Measurements from ENCODE around the gene AFAP1.

The AFAP1 gene

DNA sequence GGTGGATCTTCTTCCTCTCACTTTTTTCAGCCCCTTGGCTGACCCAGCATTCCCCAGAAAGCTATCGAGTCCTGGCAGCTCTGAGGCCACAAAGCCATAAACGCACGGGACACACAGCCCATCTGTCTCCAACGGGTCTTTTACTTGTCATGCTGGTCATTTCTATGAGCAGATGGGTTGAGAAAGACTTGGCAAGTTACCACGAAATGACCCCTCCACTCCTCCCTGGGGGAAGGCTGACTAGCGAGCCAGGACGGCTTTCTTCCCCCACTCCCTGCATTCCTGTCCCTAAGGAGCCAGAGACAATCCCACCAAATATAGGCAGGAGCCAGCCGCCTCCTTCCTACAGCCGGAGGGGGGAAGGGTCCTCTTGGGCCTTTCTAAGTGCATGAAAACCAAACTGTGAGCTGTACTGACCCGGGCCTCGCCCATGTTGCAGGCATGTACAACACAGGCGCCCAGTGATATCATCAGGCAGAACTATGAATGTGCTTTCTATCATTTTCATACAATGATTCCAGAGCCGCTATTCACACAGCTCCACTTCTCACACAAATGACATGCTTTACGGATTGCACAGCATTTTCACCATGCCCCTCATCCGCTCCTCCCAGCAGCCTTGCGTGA lies 28.6 kb downstream of the AFAP1 start:
- DNase-seq = no peak

GRCh38 chr4:7910263-7910896 lies 29.3 kb downstream of the AFAP1 start:
- DNase-seq = no peak

- no peak for DNase-seq
These were observed 30.0 kb downstream of the AFAP1 start for GRCh38 chr4:7909463-7910262.

GRCh38 chr4:7908668-7909067 lies 31.0 kb downstream of the AFAP1 start:
- DNase-seq = no peak

DNA sequence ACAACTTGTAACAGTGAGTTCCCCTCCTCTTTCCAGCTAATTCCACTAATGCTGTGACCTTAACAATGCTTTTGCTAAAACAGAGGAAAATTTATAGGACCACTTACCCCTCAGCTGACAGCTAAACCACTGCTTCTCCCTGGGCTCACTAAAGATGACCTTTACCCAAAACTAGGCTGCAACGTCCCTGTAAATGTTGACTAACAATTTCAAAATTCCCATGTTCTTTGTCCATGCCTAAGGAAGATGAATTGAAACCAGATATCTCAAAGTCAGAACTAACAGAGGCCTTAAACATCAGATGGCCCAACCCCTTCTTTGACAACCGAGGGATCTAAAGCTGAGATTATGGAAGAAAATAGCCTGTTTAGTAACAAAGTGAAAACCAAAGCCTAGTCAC lies 32.5 kb downstream of the AFAP1 start:
- DNase-seq = no peak

GRCh38 chr4:7906171-7906701 lies 33.4 kb downstream of the AFAP1 start:
- no peak for DNase-seq

- DNase-seq = no peak
These were observed 34.4 kb downstream of the AFAP1 start for GRCh38 chr4:7904952-7905915.

GRCh38 chr4:7903791-7904516 lies 35.7 kb downstream of the AFAP1 start:
- no peak for DNase-seq

DNA sequence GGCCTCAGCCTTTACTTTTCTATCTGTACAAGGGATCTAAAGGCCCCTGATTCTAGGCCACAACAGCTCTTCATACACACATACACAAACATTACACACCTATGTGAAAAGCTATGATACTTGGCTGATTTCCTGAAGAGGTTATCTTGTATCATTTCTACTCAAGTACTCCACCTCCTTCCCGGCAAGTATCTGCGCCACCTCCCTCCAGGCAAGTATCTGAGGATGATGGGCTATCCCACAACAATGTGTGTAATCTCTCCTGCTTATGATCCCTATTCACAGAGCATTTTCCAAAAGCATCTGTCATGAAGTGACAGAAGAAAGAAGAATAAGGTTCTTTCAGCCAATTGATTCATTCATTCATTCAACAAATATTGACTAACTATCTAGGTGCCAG lies 36.8 kb downstream of the AFAP1 start:
- DNase-seq = no peak

DNA sequence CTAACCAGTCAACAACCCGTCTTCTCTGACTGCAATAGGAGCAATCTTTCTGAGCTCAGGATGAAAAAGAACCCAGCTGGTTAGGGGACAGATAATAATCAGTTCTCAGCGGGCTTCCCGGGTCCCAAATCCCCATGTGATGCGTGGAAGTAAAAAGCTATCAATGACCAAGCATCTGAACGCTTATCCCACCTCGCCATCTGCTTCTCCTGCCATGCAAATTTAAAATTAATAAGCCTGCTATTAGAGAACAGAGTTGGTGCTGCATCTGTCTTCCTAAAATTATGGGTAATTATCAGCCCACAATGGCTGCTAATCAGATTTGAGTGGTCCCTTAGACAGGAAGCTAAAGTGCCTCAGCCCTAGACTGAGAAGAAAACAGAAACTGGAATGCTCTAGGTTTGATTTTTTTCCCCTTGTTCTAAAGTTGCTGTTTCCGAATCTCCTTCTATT lies 37.5 kb downstream of the AFAP1 start:
- no peak for DNase-seq

GRCh38 chr4:7901311-7901885 lies 38.3 kb downstream of the AFAP1 start:
- DNase-seq = no peak

- DNase-seq = no peak
These were observed 39.2 kb downstream of the AFAP1 start for GRCh38 chr4:7900334-7900909.

- DNase-seq = no peak
These were observed 40.3 kb downstream of the AFAP1 start for GRCh38 chr4:7899184-7899869.

GRCh38 chr4:7898385-7898784 lies 41.3 kb downstream of the AFAP1 start:
- no peak for DNase-seq

DNA sequence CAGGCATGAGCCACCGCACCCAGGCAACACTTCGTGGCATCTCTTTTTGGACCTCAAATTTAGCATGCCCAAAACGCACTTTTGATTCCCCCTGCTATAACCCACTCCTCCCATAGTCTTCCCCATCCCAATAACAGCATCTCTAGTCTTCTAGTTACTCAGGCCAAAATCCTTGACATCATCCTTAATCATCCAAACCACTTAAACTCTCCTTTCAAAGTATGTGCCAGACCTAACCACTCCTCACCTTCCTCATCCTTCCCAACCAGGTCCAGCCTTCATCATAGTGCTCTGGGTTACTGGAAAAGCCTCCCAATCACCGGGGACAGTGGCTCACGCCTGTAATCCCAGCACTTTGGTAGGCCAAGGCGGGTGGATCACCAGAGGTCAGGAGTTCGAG lies 41.9 kb downstream of the AFAP1 start:
- no peak for DNase-seq

- DNase-seq = no peak
These were observed 44.9 kb downstream of the AFAP1 start for GRCh38 chr4:7894677-7895181.

DNA sequence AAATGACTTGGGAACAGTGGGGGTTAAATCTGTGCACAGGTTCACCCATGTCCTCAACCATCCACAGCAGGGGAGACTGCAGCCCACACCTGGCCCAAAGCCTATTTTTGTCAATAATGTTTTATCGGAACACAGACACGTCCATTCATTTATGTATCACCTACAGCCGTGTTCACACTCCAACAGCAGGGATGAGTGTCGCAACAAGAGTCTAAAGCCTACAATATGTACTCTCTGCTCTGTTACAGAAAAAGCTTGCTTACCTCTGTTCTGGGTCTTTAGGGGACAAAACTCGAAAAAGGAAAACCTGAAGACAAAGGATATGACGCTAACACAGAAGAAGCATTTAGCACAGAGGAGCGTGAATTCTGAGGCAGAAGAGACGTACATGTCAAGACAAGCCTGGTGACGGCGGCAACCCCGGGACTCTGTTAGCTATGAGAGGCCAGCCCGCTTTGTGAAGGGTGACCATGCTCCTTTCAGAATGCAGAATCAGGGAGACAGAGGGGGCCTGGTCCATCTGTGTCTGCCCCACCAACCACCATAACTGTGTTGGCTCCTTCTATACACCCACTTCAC lies 45.5 kb downstream of the AFAP1 start:
- no peak for DNase-seq

- DNase-seq = no peak
These were observed 46.1 kb downstream of the AFAP1 start for GRCh38 chr4:7893539-7893938.

DNA sequence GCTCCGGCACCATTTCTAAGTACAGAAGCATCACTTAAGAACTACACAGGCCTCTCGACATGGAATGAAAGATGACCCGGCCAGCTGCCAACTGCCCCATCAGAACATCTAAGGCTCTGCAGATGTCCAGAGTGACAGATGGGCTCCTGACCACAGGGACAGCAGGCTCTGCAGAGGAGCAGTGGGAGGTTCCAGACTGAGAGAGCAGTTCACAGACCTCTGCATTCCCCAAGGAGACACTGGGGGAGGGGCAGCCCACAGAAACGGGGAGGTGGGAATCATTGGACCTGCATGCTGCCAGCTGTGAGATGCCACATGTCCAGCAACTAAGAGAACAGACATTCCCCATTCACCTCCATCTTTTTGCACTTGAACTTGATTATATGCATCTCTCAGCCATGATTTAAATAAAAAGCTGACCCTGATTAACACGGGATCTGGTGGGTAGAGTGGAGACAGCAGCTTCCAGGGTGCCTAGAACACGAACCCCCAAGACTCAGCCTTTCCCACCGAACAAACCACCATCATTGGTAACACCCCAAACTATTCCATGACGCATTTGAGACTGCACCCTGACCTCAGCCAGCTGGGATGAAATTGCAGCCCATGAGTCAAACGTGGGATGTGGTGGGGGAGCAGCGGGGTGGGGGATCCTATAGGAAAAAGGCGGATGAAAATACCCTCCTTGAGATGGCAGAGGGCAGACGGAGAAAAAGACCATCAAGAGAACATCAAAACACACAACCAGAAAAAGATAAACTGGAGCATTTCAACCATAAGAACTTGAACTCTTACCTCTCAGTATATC lies 47.2 kb downstream of the AFAP1 start:
- DNase-seq = no peak
